ENCODE data around the gene SAPCD1.

GRCh38 chr6:31737315-31737990, 25.0 kb upstream of the SAPCD1 start:
- TF ChIP-seq BCLAF1 (IDR thresholded peaks at IDR 0.05), result no peak
- TF ChIP-seq RBBP5 (conservative IDR thresholded peaks at IDR 0.05), result no peak
- TF ChIP-seq NFXL1 (IDR thresholded peaks at IDR 0.05; ENCODE audit: borderline replicate concordance), result no peak
- TF ChIP-seq, protein P1, sequence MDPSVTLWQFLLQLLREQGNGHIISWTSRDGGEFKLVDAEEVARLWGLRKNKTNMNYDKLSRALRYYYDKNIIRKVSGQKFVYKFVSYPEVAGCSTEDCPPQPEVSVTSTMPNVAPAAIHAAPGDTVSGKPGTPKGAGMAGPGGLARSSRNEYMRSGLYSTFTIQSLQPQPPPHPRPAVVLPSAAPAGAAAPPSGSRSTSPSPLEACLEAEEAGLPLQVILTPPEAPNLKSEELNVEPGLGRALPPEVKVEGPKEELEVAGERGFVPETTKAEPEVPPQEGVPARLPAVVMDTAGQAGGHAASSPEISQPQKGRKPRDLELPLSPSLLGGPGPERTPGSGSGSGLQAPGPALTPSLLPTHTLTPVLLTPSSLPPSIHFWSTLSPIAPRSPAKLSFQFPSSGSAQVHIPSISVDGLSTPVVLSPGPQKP (IDR thresholded peaks at IDR 0.05; ENCODE audit: low read depth, low read length), result no peak
- TF ChIP-seq, protein P2, sequence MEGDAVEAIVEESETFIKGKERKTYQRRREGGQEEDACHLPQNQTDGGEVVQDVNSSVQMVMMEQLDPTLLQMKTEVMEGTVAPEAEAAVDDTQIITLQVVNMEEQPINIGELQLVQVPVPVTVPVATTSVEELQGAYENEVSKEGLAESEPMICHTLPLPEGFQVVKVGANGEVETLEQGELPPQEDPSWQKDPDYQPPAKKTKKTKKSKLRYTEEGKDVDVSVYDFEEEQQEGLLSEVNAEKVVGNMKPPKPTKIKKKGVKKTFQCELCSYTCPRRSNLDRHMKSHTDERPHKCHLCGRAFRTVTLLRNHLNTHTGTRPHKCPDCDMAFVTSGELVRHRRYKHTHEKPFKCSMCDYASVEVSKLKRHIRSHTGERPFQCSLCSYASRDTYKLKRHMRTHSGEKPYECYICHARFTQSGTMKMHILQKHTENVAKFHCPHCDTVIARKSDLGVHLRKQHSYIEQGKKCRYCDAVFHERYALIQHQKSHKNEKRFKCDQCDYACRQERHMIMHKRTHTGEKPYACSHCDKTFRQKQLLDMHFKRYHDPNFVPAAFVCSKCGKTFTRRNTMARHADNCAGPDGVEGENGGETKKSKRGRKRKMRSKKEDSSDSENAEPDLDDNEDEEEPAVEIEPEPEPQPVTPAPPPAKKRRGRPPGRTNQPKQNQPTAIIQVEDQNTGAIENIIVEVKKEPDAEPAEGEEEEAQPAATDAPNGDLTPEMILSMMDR (IDR thresholded peaks at IDR 0.05 in 2 of 3, conservative IDR thresholded peaks at IDR 0.05 in 1 of 3; ENCODE audit: control insufficient read depth in 2 of 3, extremely low read depth in 1 of 3, insufficient read depth in 1 of 3, low read depth in 3 of 3, low read length in 3 of 3), result no peak
- TF ChIP-seq EZH2 (IDR thresholded peaks at IDR 0.05; ENCODE audit: borderline replicate concordance, control insufficient read depth, low read depth, low read length), result no peak
- TF ChIP-seq CEBPB (IDR thresholded peaks at IDR 0.05; ENCODE audit: borderline replicate concordance in 1 of 2, low read depth in 2 of 2, low read length in 2 of 2), result no peak
- TF ChIP-seq POLR2A (IDR thresholded peaks at IDR 0.05; ENCODE audit: low read depth, low read length), result no peak
- TF ChIP-seq MYC (IDR thresholded peaks at IDR 0.05; ENCODE audit: insufficient read depth, insufficient read length, insufficient replicate concordance, low read length, severe bottlenecking), result no peak
- TF ChIP-seq PBX3 (IDR thresholded peaks at IDR 0.05; ENCODE audit: insufficient replicate concordance, low read depth, low read length), result no peak
- TF ChIP-seq, protein P3, sequence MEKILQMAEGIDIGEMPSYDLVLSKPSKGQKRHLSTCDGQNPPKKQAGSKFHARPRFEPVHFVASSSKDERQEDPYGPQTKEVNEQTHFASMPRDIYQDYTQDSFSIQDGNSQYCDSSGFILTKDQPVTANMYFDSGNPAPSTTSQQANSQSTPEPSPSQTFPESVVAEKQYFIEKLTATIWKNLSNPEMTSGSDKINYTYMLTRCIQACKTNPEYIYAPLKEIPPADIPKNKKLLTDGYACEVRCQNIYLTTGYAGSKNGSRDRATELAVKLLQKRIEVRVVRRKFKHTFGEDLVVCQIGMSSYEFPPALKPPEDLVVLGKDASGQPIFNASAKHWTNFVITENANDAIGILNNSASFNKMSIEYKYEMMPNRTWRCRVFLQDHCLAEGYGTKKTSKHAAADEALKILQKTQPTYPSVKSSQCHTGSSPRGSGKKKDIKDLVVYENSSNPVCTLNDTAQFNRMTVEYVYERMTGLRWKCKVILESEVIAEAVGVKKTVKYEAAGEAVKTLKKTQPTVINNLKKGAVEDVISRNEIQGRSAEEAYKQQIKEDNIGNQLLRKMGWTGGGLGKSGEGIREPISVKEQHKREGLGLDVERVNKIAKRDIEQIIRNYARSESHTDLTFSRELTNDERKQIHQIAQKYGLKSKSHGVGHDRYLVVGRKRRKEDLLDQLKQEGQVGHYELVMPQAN (conservative IDR thresholded peaks at IDR 0.05), result no peak
- no peak for TF ChIP-seq SRF (IDR thresholded peaks at IDR 0.05; ENCODE audit: low read depth in 2 of 2, low read length in 2 of 2)
- TF ChIP-seq RCOR1 (conservative IDR thresholded peaks at IDR 0.05; ENCODE audit: low read depth, low read length), result no peak
- no peak for TF ChIP-seq SUPT20H (IDR thresholded peaks at IDR 0.05; ENCODE audit: borderline replicate concordance, control insufficient read depth, low read depth, low read length)

Measured in GM12878 (cell line).